Endothelial cell of hepatic sinusoid (primary cell): ENCODE data around the gene TRIM3.

Experiments used
- in situ Hi-C: cut with HindIII; loops from 2 replicates; pipeline ENCODE4 v1.10.0; 2017; ENCODE audit warnings: low sequenced_read_pairs

Gene TRIM3

GRCh38 chr11:6442441-6442840 is 31.3 kb downstream of the TRIM3 start:
- in situ Hi-C loops: loop anchor here (5.0 kb wide), 1 partner anchor 55 kb away; no protein-coding TSS in a partner anchor

- in situ Hi-C loops: loop anchor here (5.0 kb wide), 1 partner anchor 54 kb away; no protein-coding TSS in a partner anchor
Measured at GRCh38 chr11:6440906-6441358, 32.8 kb downstream of the TRIM3 start, which contains the start of gene HPX. HPX (minus strand) TSS chr11:6440987; CDS start chr11:6440963, 24 bp downstream.

- in situ Hi-C loops: no loop called here
Measured at GRCh38 chr11:6438979-6439571, 34.7 kb downstream of the TRIM3 start.

GRCh38 chr11:6437993-6438392 is 35.7 kb downstream of the TRIM3 start:
- in situ Hi-C loops: no loop called here

GRCh38 chr11:6437423-6437822 is 36.3 kb downstream of the TRIM3 start:
- in situ Hi-C loops: no loop called here

GRCh38 chr11:6433998-6434660 is 39.6 kb downstream of the TRIM3 start:
- in situ Hi-C loops: no loop called here

GRCh38 chr11:6431861-6432260 is 41.9 kb downstream of the TRIM3 start:
- in situ Hi-C loops: no loop called here

GRCh38 chr11:6427516-6427915 is 46.2 kb downstream of the TRIM3 start:
- in situ Hi-C loops: no loop called here

GRCh38 chr11:6420677-6421076 is 53.1 kb downstream of the TRIM3 start:
- in situ Hi-C loops: no loop called here

- in situ Hi-C loops: no loop called here
Measured at GRCh38 chr11:6419009-6419631, 54.6 kb downstream of the TRIM3 start, which contains the start of gene APBB1. APBB1 (minus strand) TSS chr11:6419094; CDS start chr11:6411347, 7,747 bp downstream.

GRCh38 chr11:6418557-6419008 is 55.2 kb downstream of the TRIM3 start:
- in situ Hi-C loops: no loop called here

GRCh38 chr11:6417907-6418556 is 55.7 kb downstream of the TRIM3 start:
- in situ Hi-C loops: no loop called here

- in situ Hi-C loops: no loop called here
Measured at GRCh38 chr11:6415797-6416196, 57.9 kb downstream of the TRIM3 start.

GRCh38 chr11:6414874-6415328 is 58.8 kb downstream of the TRIM3 start:
- in situ Hi-C loops: no loop called here

- in situ Hi-C loops: no loop called here
Measured at GRCh38 chr11:6413791-6414201, 59.9 kb downstream of the TRIM3 start.

- in situ Hi-C loops: no loop called here
Measured at GRCh38 chr11:6411594-6412031, 62.1 kb downstream of the TRIM3 start.

- in situ Hi-C loops: no loop called here
Measured at GRCh38 chr11:6410695-6411430, 62.9 kb downstream of the TRIM3 start.

- in situ Hi-C loops: no loop called here
Measured at GRCh38 chr11:6406370-6406769, 67.4 kb downstream of the TRIM3 start.

GRCh38 chr11:6405846-6406245 is 67.9 kb downstream of the TRIM3 start:
- in situ Hi-C loops: no loop called here

- in situ Hi-C loops: no loop called here
Measured at GRCh38 chr11:6405052-6405667, 68.6 kb downstream of the TRIM3 start.
